Measurements from ENCODE around the gene DDOST. TPM values are rescaled to one million over a fixed set of nuclear protein-coding genes. Genes with fewer than 3 reads are reported as not detected.

Gene DDOST
- total and polyA plus RNA-seq, 8 donors = 189 to 246 (median 202) TPM

DNA sequence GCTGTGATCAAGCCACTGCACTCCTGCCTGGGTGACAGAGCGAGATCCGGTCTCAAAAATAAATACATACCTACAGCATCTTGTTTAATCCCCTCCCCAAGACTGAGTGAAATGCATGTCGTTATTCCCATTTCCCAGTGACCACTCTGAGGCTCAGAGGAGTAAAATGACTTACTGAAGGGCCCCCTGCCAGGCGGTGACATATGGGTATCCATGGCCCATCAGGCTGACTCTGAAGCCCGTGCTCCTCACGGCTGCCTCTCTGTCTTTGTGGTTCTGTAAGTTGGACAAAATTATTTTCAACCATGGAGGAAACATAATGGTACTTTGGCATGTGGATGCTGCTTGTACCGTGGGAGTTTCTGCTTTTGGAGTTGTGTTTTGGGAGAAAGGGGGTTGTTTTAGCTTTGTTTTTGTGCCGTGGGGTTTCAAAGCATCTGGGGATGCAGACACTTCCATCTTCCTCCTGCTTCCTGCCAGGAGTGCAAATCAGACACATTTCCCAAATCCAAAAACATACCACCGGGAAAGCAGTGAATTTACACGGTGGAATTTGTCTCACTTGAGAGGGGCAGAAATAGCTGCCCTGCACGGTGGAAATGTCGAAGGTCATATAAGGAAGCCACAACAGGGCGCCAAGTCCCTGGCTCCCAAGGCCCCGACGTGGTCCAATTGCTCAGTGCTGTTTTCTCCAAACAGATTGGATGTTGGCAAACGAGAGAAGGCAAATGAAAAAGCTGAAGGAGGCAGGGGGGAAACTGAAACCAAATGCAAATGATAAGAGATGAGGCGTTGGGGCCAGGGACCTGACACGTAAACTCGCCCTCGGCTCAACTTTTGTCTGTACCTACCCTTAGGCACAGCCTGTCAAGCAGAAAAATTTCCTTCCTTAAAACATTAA lies 45.0 kb downstream of the DDOST start:
- no peak for TF ChIP-seq CTCF (IDR thresholded peaks at IDR 0.05)
- Histone ChIP-seq H3K9me3 (no peaks in the 10 kb centered on the region), H3K27me3 (no peaks in the 10 kb centered on the region), H3K36me3 (peaks cover 0 to 14% of the 10 kb centered on the region in 2 donors), H3K27ac (no peak overlapping the region), H3K4me1 (no peaks in the 10 kb centered on the region), H3K4me3 (no peak overlapping the region)
- DNase-seq (no peak), ATAC-seq (no peak)
- intact Hi-C loops (cut with DNase I) = no loop called here

GRCh38 chr1:20614131-20614579 lies 47.0 kb downstream of the DDOST start:
- Histone ChIP-seq H3K4me3 (no peak overlapping the region), H3K9me3 (no peaks in the 10 kb centered on the region), H3K36me3 (peaks cover 0 to 14% of the 10 kb centered on the region in 2 donors), H3K27ac (no peak overlapping the region), H3K4me1 (no peaks in the 10 kb centered on the region), H3K27me3 (no peaks in the 10 kb centered on the region)
- no peak for TF ChIP-seq CTCF (IDR thresholded peaks at IDR 0.05)
- intact Hi-C loops (cut with DNase I) = no loop called here
- ATAC-seq (no peak), DNase-seq (no peak)

GRCh38 chr1:20612221-20612746 lies 48.9 kb downstream of the DDOST start:
- TF ChIP-seq CTCF (IDR thresholded peaks at IDR 0.05) = no peak
- Histone ChIP-seq H3K4me3 (no peak overlapping the region), H3K9me3 (no peaks in the 10 kb centered on the region), H3K27me3 (no peaks in the 10 kb centered on the region), H3K27ac (no peak overlapping the region), H3K4me1 (no peaks in the 10 kb centered on the region), H3K36me3 (peaks cover 0 to 8% of the 10 kb centered on the region in 2 donors)
- intact Hi-C loops (cut with DNase I) = no loop called here
- ATAC-seq (no peak), DNase-seq (no peak)

- DNase-seq (no peak), ATAC-seq (no peak)
- H3K27me3 ChIP-seq = no peaks in the 10 kb centered on the region
- TF ChIP-seq CTCF (IDR thresholded peaks at IDR 0.05) = no peak
- H3K4me1 ChIP-seq = no peaks in the 10 kb centered on the region
- no peak overlapping the region for H3K4me3 ChIP-seq
- intact Hi-C loops (cut with DNase I) = no loop called here
- no peaks in the 10 kb centered on the region for H3K9me3 ChIP-seq
- H3K27ac ChIP-seq = no peak overlapping the region
- H3K36me3 ChIP-seq = peaks cover 0 to 8% of the 10 kb centered on the region in 2 donors
These were observed 49.5 kb downstream of the DDOST start for GRCh38 chr1:20611652-20612051.

- TF ChIP-seq CTCF (IDR thresholded peaks at IDR 0.05) = no peak
- no peaks in the 10 kb centered on the region for H3K4me1 ChIP-seq
- no peaks in the 10 kb centered on the region for H3K27me3 ChIP-seq
- intact Hi-C loops (cut with DNase I) = no loop called here
- peaks cover 0 to 8% of the 10 kb centered on the region in 2 donors for H3K36me3 ChIP-seq
- no peak for DNase-seq
- no peak overlapping the region for H3K27ac ChIP-seq
- H3K4me3 ChIP-seq = no peak overlapping the region
- no peak for ATAC-seq
- no peaks in the 10 kb centered on the region for H3K9me3 ChIP-seq
These were observed 50.2 kb downstream of the DDOST start for GRCh38 chr1:20610970-20611369.
